Measurements from ENCODE around the gene ATP6V0C.

DNA sequence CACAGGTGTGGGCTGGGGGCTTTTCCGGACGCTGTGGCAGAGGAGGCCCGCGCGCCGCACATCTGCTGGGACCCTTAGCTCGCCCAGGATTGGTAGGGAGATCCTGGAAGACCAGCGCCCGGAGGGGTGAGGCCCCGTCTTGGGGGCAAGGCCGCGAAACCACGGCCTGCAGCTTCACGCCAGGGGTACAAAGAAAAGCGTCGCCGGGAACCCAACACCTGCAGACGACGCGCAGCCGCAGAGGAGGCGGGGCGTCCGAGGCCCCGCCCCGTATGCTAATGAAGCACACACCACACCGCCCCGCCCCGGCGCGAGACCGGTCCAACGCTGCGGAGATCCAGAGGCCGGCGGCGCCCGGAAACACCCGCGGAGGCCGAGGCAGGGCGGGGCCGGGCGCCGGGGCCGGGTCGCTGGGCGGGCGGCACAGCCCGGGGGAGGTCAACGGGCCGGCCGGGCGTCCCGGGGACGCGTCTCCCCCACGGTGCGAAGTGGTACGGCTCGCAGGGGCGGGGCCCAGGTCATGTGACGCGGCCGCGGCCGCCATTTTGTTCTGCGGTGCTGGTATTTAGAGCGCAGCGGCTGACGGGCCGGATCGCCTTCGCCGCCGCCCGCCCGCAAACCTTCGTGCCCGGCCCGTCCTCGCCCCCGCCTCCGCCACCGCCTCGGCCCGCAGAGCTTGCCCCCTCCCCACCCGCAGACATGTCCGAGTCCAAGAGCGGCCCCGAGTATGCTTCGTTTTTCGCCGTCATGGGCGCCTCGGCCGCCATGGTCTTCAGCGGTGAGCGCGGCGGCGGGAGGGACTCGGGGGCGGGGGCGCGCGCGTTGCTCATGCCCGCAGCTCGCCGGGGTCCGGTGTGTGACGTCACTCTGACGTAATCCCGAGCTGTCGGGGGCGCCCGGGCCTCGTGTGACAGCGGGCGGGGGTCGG lies at the start of gene ATP6V0C:
- TF ChIP-seq POLR2A (IDR thresholded peaks at IDR 0.05): peak; percentile 65
- TF ChIP-seq, protein P1, sequence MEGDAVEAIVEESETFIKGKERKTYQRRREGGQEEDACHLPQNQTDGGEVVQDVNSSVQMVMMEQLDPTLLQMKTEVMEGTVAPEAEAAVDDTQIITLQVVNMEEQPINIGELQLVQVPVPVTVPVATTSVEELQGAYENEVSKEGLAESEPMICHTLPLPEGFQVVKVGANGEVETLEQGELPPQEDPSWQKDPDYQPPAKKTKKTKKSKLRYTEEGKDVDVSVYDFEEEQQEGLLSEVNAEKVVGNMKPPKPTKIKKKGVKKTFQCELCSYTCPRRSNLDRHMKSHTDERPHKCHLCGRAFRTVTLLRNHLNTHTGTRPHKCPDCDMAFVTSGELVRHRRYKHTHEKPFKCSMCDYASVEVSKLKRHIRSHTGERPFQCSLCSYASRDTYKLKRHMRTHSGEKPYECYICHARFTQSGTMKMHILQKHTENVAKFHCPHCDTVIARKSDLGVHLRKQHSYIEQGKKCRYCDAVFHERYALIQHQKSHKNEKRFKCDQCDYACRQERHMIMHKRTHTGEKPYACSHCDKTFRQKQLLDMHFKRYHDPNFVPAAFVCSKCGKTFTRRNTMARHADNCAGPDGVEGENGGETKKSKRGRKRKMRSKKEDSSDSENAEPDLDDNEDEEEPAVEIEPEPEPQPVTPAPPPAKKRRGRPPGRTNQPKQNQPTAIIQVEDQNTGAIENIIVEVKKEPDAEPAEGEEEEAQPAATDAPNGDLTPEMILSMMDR (IDR thresholded peaks at IDR 0.05): peak in 1 of 3 experiments; percentile 8

All from testis (tissue), 2 donors.